HEK293 (cell line): Measurements from ENCODE around the gene NT5DC2.

Experiments
- CTCF ChIA-PET: fragments of 350-600 bp; formaldehyde crosslinking; extraction: SDS; loops from one replicate; lab custom pipeline; 2021; ENCODE audit warnings: antibody characterized with exemption; lab: Yijun Ruan, JAX
- POLR2A ChIA-PET: fragments of 300-600 bp; formaldehyde crosslinking; extraction: SDS; loops from one replicate; lab custom pipeline; 2020; ENCODE audit warnings: antibody characterized with exemption, inconsistent platforms; lab: Yijun Ruan, JAX
- H3K27ac ChIP-seq: fragments of 200-500 bp; sonication (Bioruptor generic); 2 replicates; pipeline ENCODE4 v1.5.1; 2014; ENCODE audit warnings: low read depth, low read length, control low read depth, inconsistent platforms; ENCODE audit errors: extremely low read depth
- H3K36me3 ChIP-seq, 2 experiments: fragments of 200-500 bp in 1 of 2; sonication (Bioruptor generic) in 1 of 2; 1 replicate in 1 of 2; 2 replicates in 1 of 2; pipeline ENCODE4 v1.5.1; 2014 to 2017; ENCODE audit warnings: inconsistent platforms in 2 of 2, low read length in 2 of 2; ENCODE audit not compliant: control insufficient read depth in 2 of 2, insufficient read depth in 1 of 2
- H3K4me1 ChIP-seq: fragments of 200-500 bp; sonication (Bioruptor generic); 2 replicates; pipeline ENCODE4 v1.5.1; 2014; ENCODE audit warnings: mild to moderate bottlenecking, low read length, inconsistent platforms; ENCODE audit not compliant: control insufficient read depth, insufficient read depth
- H3K4me3 ChIP-seq: 2 replicates; pipeline ENCODE4 v1.5.1; 2011; ENCODE audit warnings: low read depth, mild to moderate bottlenecking, control low read depth, low read length, moderate library complexity
- H3K9me3 ChIP-seq: fragments of 200-500 bp; sonication (Bioruptor generic); 2 replicates; pipeline ENCODE4 v1.5.1; 2014; ENCODE audit warnings: low read depth, low read length, inconsistent platforms; ENCODE audit not compliant: control insufficient read depth, insufficient read depth
- BCL11B ChIP-seq: fragments of 450-650 bp; formaldehyde crosslinking; IDR thresholded peaks from 2 replicates; pipeline ENCODE4 v1.5.1; 2016; ENCODE audit warnings: low read depth, missing biosample characterization, missing genetic modification characterization
- CTCF ChIP-seq: fragments of 450-650 bp; formaldehyde crosslinking; IDR thresholded peaks from 2 replicates; pipeline ENCODE4 v1.5.1; 2016; ENCODE audit warnings: missing biosample characterization, missing genetic modification characterization
- GLIS1 ChIP-seq: fragments of 450-650 bp; formaldehyde crosslinking; IDR thresholded peaks from 2 replicates; pipeline ENCODE4 v1.5.1; 2016; ENCODE audit warnings: missing biosample characterization, missing genetic modification characterization
- SALL2 ChIP-seq: fragments of 450-650 bp; formaldehyde crosslinking; IDR thresholded peaks from 2 replicates; pipeline ENCODE4 v1.5.0; 2017; ENCODE audit warnings: missing biosample characterization, mild to moderate bottlenecking, missing genetic modification characterization, borderline replicate concordance
- SCRT2 ChIP-seq: fragments of 450-650 bp; formaldehyde crosslinking; IDR thresholded peaks from 2 replicates; pipeline ENCODE4 v1.5.1; 2016; ENCODE audit warnings: missing biosample characterization, missing genetic modification characterization
- ZBTB1 ChIP-seq: fragments of 450-650 bp; formaldehyde crosslinking; IDR thresholded peaks from 2 replicates; pipeline ENCODE4 v1.5.1; 2016; ENCODE audit warnings: missing biosample characterization, missing genetic modification characterization
- ZFP3 ChIP-seq: fragments of 450-650 bp; formaldehyde crosslinking; IDR thresholded peaks from 2 replicates; pipeline ENCODE4 v1.5.1; 2016; ENCODE audit warnings: low read depth, missing biosample characterization, missing genetic modification characterization
- ZNF132 ChIP-seq: fragments of 450-650 bp; formaldehyde crosslinking; IDR thresholded peaks from 2 replicates; pipeline ENCODE4 v1.5.1; 2017; ENCODE audit warnings: missing biosample characterization, missing genetic modification characterization, borderline replicate concordance
- ZNF175 ChIP-seq: fragments of 450-650 bp; formaldehyde crosslinking; IDR thresholded peaks from 2 replicates; pipeline ENCODE4 v1.5.1; 2016; ENCODE audit warnings: missing biosample characterization, missing genetic modification characterization
- ZNF311 ChIP-seq: fragments of 450-650 bp; formaldehyde crosslinking; IDR thresholded peaks from 2 replicates; pipeline ENCODE4 v1.5.1; 2017; ENCODE audit warnings: missing biosample characterization, missing genetic modification characterization, borderline replicate concordance
- ZNF335 ChIP-seq: fragments of 450-650 bp; formaldehyde crosslinking; conservative IDR thresholded peaks from 2 replicates; pipeline ENCODE4 v1.5.1; 2016; ENCODE audit warnings: missing biosample characterization, missing genetic modification characterization
- ZNF362 ChIP-seq: fragments of 450-650 bp; formaldehyde crosslinking; IDR thresholded peaks from 2 replicates; pipeline ENCODE4 v1.5.1; 2016; ENCODE audit warnings: missing biosample characterization, missing genetic modification characterization
- ZNF391 ChIP-seq: fragments of 450-650 bp; formaldehyde crosslinking; IDR thresholded peaks from 2 replicates; pipeline ENCODE4 v1.5.1; 2016; ENCODE audit warnings: low read depth, missing biosample characterization, missing genetic modification characterization, borderline replicate concordance
- ZNF449 ChIP-seq: fragments of 450-650 bp; formaldehyde crosslinking; IDR thresholded peaks from 2 replicates; pipeline ENCODE4 v1.5.1; 2017; ENCODE audit warnings: missing biosample characterization, mild to moderate bottlenecking, missing genetic modification characterization, moderate library complexity
- ZNF521 ChIP-seq: fragments of 450-650 bp; formaldehyde crosslinking; IDR thresholded peaks from 2 replicates; pipeline ENCODE4 v1.5.1; 2017; ENCODE audit warnings: missing biosample characterization, mild to moderate bottlenecking, missing genetic modification characterization
- ZNF530 ChIP-seq: fragments of 450-650 bp; formaldehyde crosslinking; IDR thresholded peaks from 2 replicates; pipeline ENCODE4 v1.5.1; 2016; ENCODE audit warnings: low read depth, missing biosample characterization, missing genetic modification characterization
- ZNF549 ChIP-seq: fragments of 450-650 bp; IDR thresholded peaks from 2 replicates; pipeline ENCODE4 v1.5.1; 2018; ENCODE audit warnings: missing biosample characterization, missing genetic modification characterization, mild to moderate bottlenecking, inconsistent platforms, moderate library complexity
- ZNF558 ChIP-seq: fragments of 450-650 bp; formaldehyde crosslinking; IDR thresholded peaks from 2 replicates; pipeline ENCODE4 v1.5.1; 2016; ENCODE audit warnings: missing biosample characterization, missing genetic modification characterization
- ZNF707 ChIP-seq: fragments of 450-650 bp; formaldehyde crosslinking; IDR thresholded peaks from 2 replicates; pipeline ENCODE4 v1.5.1; 2016; ENCODE audit warnings: missing biosample characterization, missing genetic modification characterization
- ZNF768 ChIP-seq: fragments of 450-650 bp; formaldehyde crosslinking; IDR thresholded peaks from 2 replicates; pipeline ENCODE4 v1.5.1; 2018; ENCODE audit warnings: missing biosample characterization, mild to moderate bottlenecking, missing genetic modification characterization
- ZNF776 ChIP-seq: fragments of 450-650 bp; formaldehyde crosslinking; IDR thresholded peaks from 2 replicates; pipeline ENCODE4 v1.5.0; 2017; ENCODE audit warnings: missing biosample characterization, missing genetic modification characterization, borderline replicate concordance
- ZNF785 ChIP-seq: fragments of 450-650 bp; formaldehyde crosslinking; IDR thresholded peaks from 2 replicates; pipeline ENCODE4 v1.5.1; 2016; ENCODE audit warnings: missing biosample characterization, missing genetic modification characterization
- ZNF791 ChIP-seq: fragments of 450-650 bp; formaldehyde crosslinking; IDR thresholded peaks from 2 replicates; pipeline ENCODE4 v1.5.1; 2016; ENCODE audit warnings: missing biosample characterization, missing genetic modification characterization
- ZSCAN5A ChIP-seq: fragments of 450-650 bp; formaldehyde crosslinking; IDR thresholded peaks from 2 replicates; pipeline ENCODE4 v1.5.1; 2016; ENCODE audit warnings: missing biosample characterization, missing genetic modification characterization
- TF ChIP-seq, protein P1 (sequence below): fragments of 450-650 bp; formaldehyde crosslinking; IDR thresholded peaks from 2 replicates; pipeline ENCODE4 v1.5.1; 2016; ENCODE audit warnings: missing biosample characterization, missing genetic modification characterization

NT5DC2 gene

GRCh38 chr3:52504977-52505376 lies 28.7 kb downstream of the NT5DC2 start (continued):
- TF ChIP-seq ZBTB1 (tag by site-specific recombination): no peak
- no peak for TF ChIP-seq ZNF335 (tag by site-specific recombination)
- no peak for TF ChIP-seq ZNF776 (tag by site-specific recombination)
- TF ChIP-seq ZNF785 (tag by site-specific recombination): no peak
- no peak for TF ChIP-seq SALL2
- TF ChIP-seq ZNF558 (tag by site-specific recombination): no peak
- TF ChIP-seq ZNF521 (tag by site-specific recombination): no peak
- no peak for TF ChIP-seq ZNF791
- peak; percentile 85 for TF ChIP-seq GLIS1
- no peak for TF ChIP-seq ZNF175 (tag by site-specific recombination)

DNA sequence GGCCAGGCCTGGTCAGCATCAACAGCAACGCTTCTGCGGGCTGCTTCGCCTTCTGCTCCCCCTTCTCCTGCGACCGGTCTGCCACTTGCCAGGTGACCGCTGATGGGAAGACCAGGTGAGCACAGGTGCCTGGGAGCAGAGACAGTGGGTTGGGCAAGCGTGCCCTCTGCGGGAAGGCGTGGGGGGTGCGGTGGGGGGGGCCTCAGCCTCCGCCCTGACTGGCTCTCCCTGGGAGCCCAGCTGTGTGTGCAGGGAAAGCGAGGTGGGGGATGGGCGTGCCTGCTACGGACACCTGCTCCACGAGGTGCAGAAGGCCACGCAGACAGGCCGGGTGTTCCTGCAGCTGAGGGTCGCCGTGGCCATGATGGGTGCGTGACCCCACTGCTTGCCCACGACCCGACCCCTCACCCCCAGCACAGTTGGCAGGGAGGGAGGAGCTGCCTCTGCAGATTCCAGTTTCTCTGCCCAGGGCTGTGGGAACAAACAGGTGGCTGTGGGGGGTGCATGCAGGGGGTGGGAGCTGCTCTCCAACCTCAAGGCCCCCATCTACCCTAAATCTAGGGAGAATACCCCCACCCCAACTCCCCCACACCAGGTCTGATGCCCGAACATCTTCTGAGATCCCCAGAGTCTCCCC lies 29.8 kb downstream of the NT5DC2 start:
- Histone ChIP-seq H3K36me3 (no peaks in the 10 kb centered on the region), H3K27ac (no peak overlapping the region), H3K9me3 (no peaks in the 10 kb centered on the region), H3K4me3 (no peak overlapping the region), H3K4me1 (no peaks in the 10 kb centered on the region)
- CTCF ChIA-PET: no interaction called here
- POLR2A ChIA-PET: interaction anchor here (1.3 kb wide), 1 partner anchor 32 kb away, joined by 5 read pairs; the partner anchor contains the start of gene UQCC5
- TF ChIP-seq ZNF707 (tag by site-specific recombination): no peak
- TF ChIP-seq ZFP3 (tag by site-specific recombination): no peak
- TF ChIP-seq, protein P1, sequence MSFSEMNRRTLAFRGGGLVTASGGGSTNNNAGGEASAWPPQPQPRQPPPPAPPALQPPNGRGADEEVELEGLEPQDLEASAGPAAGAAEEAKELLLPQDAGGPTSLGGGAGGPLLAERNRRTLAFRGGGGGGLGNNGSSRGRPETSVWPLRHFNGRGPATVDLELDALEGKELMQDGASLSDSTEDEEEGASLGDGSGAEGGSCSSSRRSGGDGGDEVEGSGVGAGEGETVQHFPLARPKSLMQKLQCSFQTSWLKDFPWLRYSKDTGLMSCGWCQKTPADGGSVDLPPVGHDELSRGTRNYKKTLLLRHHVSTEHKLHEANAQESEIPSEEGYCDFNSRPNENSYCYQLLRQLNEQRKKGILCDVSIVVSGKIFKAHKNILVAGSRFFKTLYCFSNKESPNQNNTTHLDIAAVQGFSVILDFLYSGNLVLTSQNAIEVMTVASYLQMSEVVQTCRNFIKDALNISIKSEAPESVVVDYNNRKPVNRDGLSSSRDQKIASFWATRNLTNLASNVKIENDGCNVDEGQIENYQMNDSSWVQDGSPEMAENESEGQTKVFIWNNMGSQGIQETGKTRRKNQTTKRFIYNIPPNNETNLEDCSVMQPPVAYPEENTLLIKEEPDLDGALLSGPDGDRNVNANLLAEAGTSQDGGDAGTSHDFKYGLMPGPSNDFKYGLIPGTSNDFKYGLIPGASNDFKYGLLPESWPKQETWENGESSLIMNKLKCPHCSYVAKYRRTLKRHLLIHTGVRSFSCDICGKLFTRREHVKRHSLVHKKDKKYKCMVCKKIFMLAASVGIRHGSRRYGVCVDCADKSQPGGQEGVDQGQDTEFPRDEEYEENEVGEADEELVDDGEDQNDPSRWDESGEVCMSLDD (tag by site-specific recombination): no peak
- no peak for TF ChIP-seq ZNF530
- no peak for TF ChIP-seq ZNF449 (tag by site-specific recombination)
- TF ChIP-seq ZNF391 (tag by site-specific recombination): no peak
- TF ChIP-seq ZNF362 (tag by site-specific recombination): no peak
- no peak for TF ChIP-seq ZSCAN5A (tag by site-specific recombination)
- 0 out of 2 replicates have a peak, but pooled peaks have one; percentile 44 for TF ChIP-seq BCL11B (tag by site-specific recombination)
- TF ChIP-seq ZBTB1 (tag by site-specific recombination): no peak
- TF ChIP-seq ZNF132: no peak
- TF ChIP-seq ZNF549 (tag by site-specific recombination): no peak
- no peak for TF ChIP-seq ZNF311 (tag by site-specific recombination)
- TF ChIP-seq SCRT2 (tag by site-specific recombination): 0 out of 2 replicates have a peak, but pooled peaks have one; percentile 33
- no peak for TF ChIP-seq ZNF768
- TF ChIP-seq ZNF558 (tag by site-specific recombination): no peak
- TF ChIP-seq CTCF (tag by site-specific recombination): 0 out of 2 replicates have a peak, but pooled peaks have one; percentile 8
